Activated naive CD8-positive, alpha-beta T cell treated with anti-CD3 and anti-CD28 coated beads, Interleukin-2, amount 50 U/mL, for 24 hours (primary cell): Measurements from ENCODE around the gene ABITRAM.
"Not testable (repeated sequence)": the region's sequence is repeated elsewhere in the genome, so short reads cannot be mapped to it uniquely, and the experiment has no call there.

ENCODE experiments used
- ATAC-seq: fragments of 150-1000 bp; cut with Tn5 transposase; one replicate; pipeline ENCODE4 v1.10.0; 2021
- DNase-seq: peaks from one replicate; pipeline ENCODE4 v3.0.0; 2021
- H3K27ac Mint-ChIP-seq: one replicate; pipeline ENCODE4 v1.8.0; 2021; ENCODE audit warnings: mild to moderate bottlenecking, mixed read lengths
- H3K27me3 Mint-ChIP-seq: one replicate; pipeline ENCODE4 v1.8.0; 2021; ENCODE audit warnings: mixed read lengths
- H3K36me3 Mint-ChIP-seq: one replicate; pipeline ENCODE4 v1.8.0; 2021; ENCODE audit warnings: low read depth, mixed read lengths
- H3K4me1 Mint-ChIP-seq: one replicate; pipeline ENCODE4 v1.8.0; 2021; ENCODE audit warnings: mixed read lengths
- H3K4me3 Mint-ChIP-seq: one replicate; pipeline ENCODE4 v1.8.0; 2021; ENCODE audit warnings: mild to moderate bottlenecking, moderate library complexity, mixed read lengths
- H3K9me3 Mint-ChIP-seq: one replicate; pipeline ENCODE4 v1.8.0; 2021; ENCODE audit warnings: mixed read lengths

The ABITRAM gene

DNA sequence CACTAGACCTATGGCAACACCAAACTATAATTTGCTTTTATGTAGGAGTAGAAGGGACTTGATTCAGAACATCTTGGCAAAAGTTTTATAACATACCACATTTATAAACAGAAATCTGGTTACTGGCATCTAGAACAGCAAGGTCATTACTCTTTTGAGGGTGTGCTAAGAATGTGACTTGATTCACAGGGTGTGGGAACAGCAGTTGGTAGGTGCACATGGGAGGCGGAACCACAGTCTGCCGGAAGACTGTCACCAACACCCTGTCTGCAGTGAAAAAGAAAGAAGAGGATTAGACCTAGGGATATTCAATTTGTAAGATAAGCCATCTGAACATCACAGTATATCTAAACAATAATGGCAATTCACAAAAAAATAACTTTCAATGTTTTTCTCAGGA, 23.3 kb upstream of the ABITRAM start:
- H3K36me3 Mint-ChIP-seq: peaks cover 55% of the 10 kb centered on the region
- no peak overlapping the region for H3K27ac Mint-ChIP-seq
- DNase-seq: no peak
- H3K27me3 Mint-ChIP-seq: no peaks in the 10 kb centered on the region
- ATAC-seq: no peak
- no peaks in the 10 kb centered on the region for H3K9me3 Mint-ChIP-seq
- H3K4me3 Mint-ChIP-seq: no peak overlapping the region
- peaks cover 8% of the 10 kb centered on the region for H3K4me1 Mint-ChIP-seq

DNA sequence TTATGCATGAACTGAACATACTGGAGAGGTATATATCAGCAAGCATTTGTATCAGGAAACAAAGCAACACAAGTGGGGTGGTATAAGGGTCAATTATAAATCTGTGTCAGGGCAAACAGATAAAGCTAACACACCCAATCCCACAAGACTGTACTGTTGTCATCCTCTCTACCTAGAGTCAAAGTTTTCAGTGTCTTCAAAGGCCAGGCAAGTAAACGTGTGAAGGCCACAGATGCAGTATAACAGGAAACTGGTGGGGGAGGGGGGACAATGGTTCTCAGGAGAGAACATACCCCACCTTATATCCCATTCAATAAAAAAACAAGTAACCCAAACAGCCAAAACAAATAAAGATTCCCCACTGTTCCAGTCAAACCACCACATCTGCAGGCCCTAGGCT, 22.4 kb upstream of the ABITRAM start:
- peaks cover 8% of the 10 kb centered on the region for H3K4me1 Mint-ChIP-seq
- H3K4me3 Mint-ChIP-seq: no peak overlapping the region
- no peak for DNase-seq
- ATAC-seq: no peak
- H3K36me3 Mint-ChIP-seq: peaks cover 53% of the 10 kb centered on the region
- no peaks in the 10 kb centered on the region for H3K27me3 Mint-ChIP-seq
- H3K27ac Mint-ChIP-seq: peak overlapping the region; percentile 15
- no peaks in the 10 kb centered on the region for H3K9me3 Mint-ChIP-seq

DNA sequence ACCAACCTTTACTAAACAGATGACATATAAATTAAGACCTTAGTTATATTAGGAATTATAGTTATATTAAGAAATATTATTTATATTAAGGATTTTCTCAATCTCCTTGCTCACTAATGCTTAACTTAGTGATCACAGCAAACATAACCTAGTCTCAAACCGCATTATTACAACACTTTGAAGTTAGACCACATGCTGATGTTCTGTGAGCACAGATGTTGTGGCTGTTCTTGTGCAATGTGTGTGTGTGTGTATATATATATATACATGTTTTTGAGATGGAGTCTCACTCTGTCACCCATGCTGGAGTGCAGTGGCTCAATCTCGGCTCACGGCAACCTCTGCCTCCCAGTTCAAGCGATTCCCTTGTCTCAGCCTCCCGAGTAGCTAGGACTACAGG, 20.8 kb upstream of the ABITRAM start:
- no peak overlapping the region for H3K27ac Mint-ChIP-seq
- DNase-seq: no peak
- H3K36me3 Mint-ChIP-seq: peaks cover 50% of the 10 kb centered on the region
- no peaks in the 10 kb centered on the region for H3K27me3 Mint-ChIP-seq
- ATAC-seq: no peak
- no peaks in the 10 kb centered on the region for H3K9me3 Mint-ChIP-seq
- H3K4me3 Mint-ChIP-seq: no peak overlapping the region
- H3K4me1 Mint-ChIP-seq: peaks cover 8% of the 10 kb centered on the region

DNA sequence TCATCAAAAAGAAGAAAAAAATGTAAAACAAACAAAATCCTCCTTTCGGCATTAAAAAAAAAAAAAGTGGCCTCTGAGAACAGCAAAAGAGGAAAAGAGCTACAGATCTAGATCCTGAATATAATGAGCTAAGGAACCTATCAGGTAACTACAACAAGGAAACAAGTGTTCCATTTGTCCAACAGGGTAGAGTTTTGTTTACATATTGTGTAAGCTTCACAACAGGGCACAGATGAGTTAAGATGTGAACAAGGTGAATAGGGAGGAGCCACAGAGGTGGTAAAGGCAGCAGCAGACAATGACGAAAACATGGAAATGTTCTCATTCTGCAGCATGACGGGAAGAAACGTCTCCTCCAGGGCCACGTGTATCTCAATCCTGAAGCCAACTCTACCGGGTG, 14.7 kb upstream of the ABITRAM start:
- no peak for ATAC-seq
- DNase-seq: no peak
- Mint-ChIP-seq H3K36me3 (peaks cover 46% of the 10 kb centered on the region), H3K27me3 (no peaks in the 10 kb centered on the region), H3K4me1 (no peaks in the 10 kb centered on the region), H3K27ac (no peak overlapping the region), H3K4me3 (no peak overlapping the region), H3K9me3 (no peaks in the 10 kb centered on the region)

DNA sequence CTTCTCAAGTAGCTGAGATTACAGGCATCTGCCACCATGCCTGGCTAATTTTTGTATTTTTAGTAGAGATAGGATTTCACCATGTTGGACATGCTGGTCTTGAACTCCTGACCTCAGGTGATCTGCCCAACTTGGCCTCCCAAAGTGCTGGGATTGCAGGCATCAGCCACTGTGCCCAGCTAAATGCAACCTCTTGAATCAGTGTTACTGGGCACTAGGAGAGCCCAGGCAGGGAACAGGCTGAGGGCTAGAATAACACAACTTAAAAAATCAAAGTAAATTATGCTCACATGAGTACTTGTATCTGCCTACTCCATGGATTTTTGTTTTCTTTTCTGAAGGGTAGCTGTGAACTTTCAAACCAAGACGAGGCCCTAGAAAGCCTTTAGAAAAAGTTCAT, 13.8 kb upstream of the ABITRAM start:
- not testable (repeated sequence) for ATAC-seq, H3K4me1 Mint-ChIP-seq, H3K27ac Mint-ChIP-seq, H3K4me3 Mint-ChIP-seq, H3K27me3 Mint-ChIP-seq, DNase-seq, H3K9me3 Mint-ChIP-seq
- H3K36me3 Mint-ChIP-seq: peaks cover 53% of the 10 kb centered on the region

DNA sequence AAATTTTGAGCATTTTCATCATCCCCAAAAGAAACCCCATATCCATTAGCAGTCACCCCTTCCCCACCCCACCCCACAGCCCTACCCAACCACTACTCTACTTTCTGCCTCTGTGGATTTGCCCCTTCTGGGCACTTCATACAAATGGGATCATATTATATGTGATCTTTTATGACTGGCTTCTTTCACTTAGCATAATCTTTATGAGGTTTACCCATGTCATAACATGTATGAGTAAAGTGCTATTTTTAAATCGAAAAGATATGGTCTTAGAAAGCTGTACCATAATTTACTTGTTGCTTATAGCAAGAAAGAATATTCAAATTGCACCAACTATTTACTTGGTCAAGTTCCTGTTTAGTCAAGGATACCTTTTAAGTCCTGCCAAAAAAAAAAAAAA, 13.0 kb upstream of the ABITRAM start:
- H3K4me3 Mint-ChIP-seq: no peak overlapping the region
- ATAC-seq (no peak), DNase-seq (no peak)
- no peak overlapping the region for H3K27ac Mint-ChIP-seq
- H3K36me3 Mint-ChIP-seq: peaks cover 53% of the 10 kb centered on the region
- H3K27me3 Mint-ChIP-seq: no peaks in the 10 kb centered on the region
- H3K4me1 Mint-ChIP-seq: no peaks in the 10 kb centered on the region
- no peaks in the 10 kb centered on the region for H3K9me3 Mint-ChIP-seq

DNA sequence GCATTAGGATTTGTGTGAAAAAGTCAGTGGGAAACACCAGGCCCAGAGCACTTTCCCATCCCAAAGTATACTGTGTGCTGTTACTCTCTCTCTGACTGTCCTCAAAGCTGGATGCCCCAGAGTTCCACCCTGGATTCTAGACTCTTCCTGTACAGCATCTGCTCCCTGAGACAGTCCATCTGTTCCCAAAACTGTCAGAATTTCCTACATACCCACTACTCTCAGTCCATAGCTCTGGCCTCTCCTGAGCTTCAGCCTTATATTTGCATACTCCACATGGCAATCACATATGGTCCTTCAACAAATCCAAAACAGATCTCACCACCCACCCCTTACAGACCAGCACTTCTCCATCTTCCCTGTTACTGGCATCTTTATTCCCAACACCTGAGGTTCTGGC, 9.7 kb upstream of the ABITRAM start:
- peaks cover 56% of the 10 kb centered on the region for H3K36me3 Mint-ChIP-seq
- no peak overlapping the region for H3K27ac Mint-ChIP-seq
- DNase-seq: no peak
- no peaks in the 10 kb centered on the region for H3K27me3 Mint-ChIP-seq
- ATAC-seq: no peak
- H3K4me1 Mint-ChIP-seq: no peaks in the 10 kb centered on the region
- no peaks in the 10 kb centered on the region for H3K9me3 Mint-ChIP-seq
- H3K4me3 Mint-ChIP-seq: no peak overlapping the region

DNA sequence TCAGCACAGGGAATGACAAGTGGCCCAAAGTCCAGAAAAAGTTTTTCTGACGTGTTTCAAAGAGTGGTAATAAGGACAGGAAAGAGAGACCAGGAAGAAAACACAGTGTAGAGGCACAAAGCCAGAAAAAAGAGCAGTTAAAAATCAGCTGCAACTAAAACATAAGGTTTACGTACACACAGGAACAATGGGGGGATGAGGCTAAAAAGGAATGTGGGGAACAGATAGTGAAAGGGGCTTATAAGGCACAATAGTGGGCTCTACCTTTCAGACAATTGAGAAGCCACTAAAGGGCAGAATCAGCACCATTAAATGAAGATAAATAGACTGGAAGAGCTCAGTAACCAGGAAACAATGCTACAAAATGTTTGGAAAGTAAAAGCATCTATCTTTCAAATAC, 5.8 kb upstream of the ABITRAM start:
- DNase-seq: no peak
- Mint-ChIP-seq H3K27me3 (no peaks in the 10 kb centered on the region), H3K36me3 (peaks cover 50% of the 10 kb centered on the region), H3K4me3 (no peak overlapping the region), H3K4me1 (peaks cover 18% of the 10 kb centered on the region), H3K27ac (no peak overlapping the region), H3K9me3 (no peaks in the 10 kb centered on the region)
- ATAC-seq: no peak

DNA sequence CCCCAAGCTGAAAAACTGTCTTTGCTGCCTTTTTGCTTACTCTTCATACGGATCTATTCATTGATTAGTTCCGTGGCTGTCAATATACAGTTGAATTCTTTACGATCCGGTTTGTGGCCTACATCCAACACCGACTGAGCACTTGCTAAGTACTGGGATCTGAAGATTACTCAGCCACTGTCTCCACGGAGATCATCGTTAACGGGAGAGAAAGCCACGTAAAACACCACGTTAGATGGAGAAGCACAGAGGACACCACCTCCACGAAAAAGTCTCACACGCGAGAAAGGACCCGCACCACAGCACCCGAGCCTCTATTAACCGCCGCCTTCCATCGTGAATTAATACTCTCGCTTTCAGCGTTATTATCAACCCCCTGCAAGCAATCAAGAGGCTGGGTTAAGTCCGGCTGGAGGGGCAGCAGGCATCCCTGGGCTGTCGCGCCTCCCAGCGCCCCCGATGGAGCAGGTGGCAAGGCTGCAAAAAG, 926 bp upstream of the ABITRAM start:
- Mint-ChIP-seq H3K36me3 (peaks cover 19% of the 10 kb centered on the region), H3K27ac (peak overlapping the region; percentile 98), H3K27me3 (no peaks in the 10 kb centered on the region), H3K4me3 (peak overlapping the region; percentile 99), H3K9me3 (no peaks in the 10 kb centered on the region), H3K4me1 (peaks cover 29% of the 10 kb centered on the region)
- ATAC-seq (no peak), DNase-seq (no peak)

DNA sequence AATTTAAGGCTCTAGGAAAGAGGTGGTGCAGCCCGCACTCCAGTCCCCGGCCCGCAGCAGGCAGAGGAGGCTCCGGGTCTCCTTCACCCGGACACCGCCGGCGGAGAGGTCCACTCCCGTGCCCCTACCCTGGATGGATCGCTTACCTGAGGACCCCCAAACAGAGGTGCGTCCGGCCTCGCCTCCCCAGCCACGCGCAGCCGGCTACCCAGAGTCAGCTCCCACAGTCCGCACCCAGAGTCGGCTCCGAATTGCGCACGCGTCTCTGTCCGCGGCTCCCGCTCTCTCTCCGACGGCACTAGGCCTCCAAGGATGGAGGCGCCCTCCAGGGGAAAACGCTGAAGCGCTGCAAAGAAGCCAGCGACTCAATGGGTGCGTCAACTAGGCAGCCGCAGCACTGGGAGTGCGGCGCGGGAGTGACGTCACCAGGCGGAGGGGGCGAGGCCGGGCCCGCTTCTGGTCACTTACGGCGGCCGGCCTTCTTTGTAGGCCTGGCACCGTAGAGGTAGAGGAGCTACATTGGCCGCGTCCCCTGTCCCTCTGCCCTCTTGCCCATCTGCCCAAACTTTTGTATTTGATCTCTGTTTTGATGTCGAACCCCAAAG, 380 bp upstream of the ABITRAM start, which contains the start of gene ELP1:
Gene ELP1 (minus strand): TSS at position 407 of the 605 bp plus-strand sequence. CDS start 2,978 bp downstream, outside the sequence.
- H3K27me3 Mint-ChIP-seq: no peaks in the 10 kb centered on the region

DNA sequence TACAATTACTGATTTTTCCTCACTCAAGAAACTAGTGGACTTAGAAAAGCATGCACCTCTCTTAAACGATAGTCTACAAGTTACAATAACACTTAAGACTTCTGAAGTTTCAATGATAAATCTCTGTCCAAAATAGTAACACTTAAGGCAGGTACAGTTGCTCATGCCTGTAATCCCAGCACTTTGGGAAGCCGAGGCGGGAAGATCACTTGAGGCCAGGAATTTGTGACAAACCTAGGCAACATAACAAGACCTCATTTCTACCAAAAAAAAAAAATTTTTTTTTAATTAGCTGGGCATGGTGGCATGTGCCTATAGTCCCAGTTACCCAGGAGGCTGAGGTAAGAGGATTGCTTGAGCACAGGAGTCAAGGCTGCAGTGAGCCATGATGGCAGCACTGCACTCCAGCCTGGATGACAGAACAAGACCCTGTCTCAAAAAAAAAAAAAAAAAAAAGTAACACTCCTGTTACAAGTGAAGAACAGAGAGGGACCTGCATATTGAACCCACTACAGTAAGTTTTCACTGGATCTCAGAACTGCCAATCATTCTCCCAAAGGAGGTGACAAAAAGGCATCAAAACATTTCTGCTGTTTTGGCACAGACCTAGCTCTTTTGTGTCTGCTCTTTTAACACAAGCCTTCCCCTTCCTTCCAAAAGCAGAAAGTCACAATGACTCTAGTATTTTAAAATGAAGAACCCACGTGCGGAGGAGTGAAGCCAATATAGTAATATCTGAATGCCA, 3.5 kb downstream of the ABITRAM start:
- Mint-ChIP-seq H3K4me1 (peaks cover 17% of the 10 kb centered on the region), H3K36me3 (peaks cover 10% of the 10 kb centered on the region), H3K27me3 (no peaks in the 10 kb centered on the region), H3K4me3 (no peak overlapping the region), H3K27ac (no peak overlapping the region), H3K9me3 (no peaks in the 10 kb centered on the region)
- DNase-seq: no peak
- no peak for ATAC-seq

More for the DNA sequence above, 380 bp upstream of the ABITRAM start, which contains the start of gene ELP1:
- H3K9me3 Mint-ChIP-seq: no peaks in the 10 kb centered on the region
- peak; percentile 93 for DNase-seq
- peaks cover 29% of the 10 kb centered on the region for H3K4me1 Mint-ChIP-seq
- peak within 1 kb of the TSS; percentile 98 for H3K27ac Mint-ChIP-seq
- H3K36me3 Mint-ChIP-seq: peaks cover 15% of the 10 kb centered on the region
- ATAC-seq: peak; percentile 92
- peak within 1 kb of the TSS; percentile 99 for H3K4me3 Mint-ChIP-seq

DNA sequence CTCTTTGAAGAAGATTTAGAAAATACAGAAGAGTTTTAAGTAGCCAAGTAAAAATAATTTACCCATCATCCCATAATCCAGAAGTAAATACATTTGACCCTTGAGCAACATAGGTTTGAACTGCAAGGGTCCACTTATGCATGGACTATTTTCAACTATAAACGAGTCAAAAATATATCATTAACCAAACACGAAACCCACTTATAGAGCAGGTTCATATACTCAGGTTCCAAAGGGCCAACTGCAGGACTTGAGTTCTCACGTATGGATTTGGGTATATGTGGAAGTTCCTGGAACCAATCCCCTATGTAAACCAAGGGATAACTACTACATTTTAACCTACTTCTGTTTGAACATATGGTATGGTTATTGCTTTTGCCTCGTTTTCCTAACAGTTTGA, 5.8 kb downstream of the ABITRAM start:
- Mint-ChIP-seq H3K4me3 (no peak overlapping the region), H3K36me3 (peaks cover 5% of the 10 kb centered on the region)
- ATAC-seq: no peak

DNA sequence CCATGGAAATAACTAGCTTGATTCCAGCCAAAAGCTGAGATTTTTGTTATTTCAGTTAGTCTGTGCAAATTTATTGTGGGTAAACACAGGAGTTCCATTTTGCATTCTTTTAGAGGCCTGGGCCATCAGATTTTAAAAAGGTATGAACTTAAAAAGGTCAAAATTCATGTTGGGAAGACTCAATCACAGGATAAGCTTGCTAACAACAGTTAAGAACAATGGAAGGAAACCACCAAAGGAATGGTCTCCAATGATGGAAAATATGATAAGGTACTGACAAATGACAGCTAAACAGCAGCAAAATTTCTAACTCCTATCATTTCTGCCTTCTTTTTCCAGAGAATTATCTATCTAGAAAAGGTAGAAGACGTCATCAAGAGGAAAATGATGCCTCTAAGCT, 16.0 kb downstream of the ABITRAM start:
- no peaks in the 10 kb centered on the region for H3K27me3 Mint-ChIP-seq
- no peak for ATAC-seq
- H3K4me3 Mint-ChIP-seq: no peak overlapping the region
- no peak overlapping the region for H3K27ac Mint-ChIP-seq
- DNase-seq: no peak
- H3K9me3 Mint-ChIP-seq: no peaks in the 10 kb centered on the region
- H3K4me1 Mint-ChIP-seq: no peaks in the 10 kb centered on the region
- no peaks in the 10 kb centered on the region for H3K36me3 Mint-ChIP-seq

More for the DNA sequence above, 5.8 kb downstream of the ABITRAM start:
- Mint-ChIP-seq H3K9me3 (no peaks in the 10 kb centered on the region), H3K27me3 (no peaks in the 10 kb centered on the region), H3K27ac (peak overlapping the region; percentile 20), H3K4me1 (peaks cover 5% of the 10 kb centered on the region)
- no peak for DNase-seq

DNA sequence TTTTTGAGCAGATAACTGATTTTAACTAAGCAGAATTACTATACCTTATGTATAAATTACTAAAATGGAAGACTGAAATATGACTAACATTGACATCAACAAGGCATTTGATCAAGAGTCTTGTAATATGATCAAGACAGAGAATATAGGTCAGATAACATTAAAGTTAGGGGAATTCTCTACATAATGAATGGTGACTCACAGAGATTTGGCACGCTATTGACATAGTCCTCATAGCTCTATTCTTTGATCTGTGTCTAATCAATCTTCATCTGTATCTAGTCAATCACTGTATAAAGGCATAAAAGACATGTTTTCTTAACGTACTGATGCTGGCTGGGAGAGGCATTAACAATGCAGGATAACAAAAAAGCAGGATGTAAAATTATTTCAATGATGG, 17.4 kb downstream of the ABITRAM start:
- no peak overlapping the region for H3K27ac Mint-ChIP-seq
- no peaks in the 10 kb centered on the region for H3K4me1 Mint-ChIP-seq
- H3K27me3 Mint-ChIP-seq: no peaks in the 10 kb centered on the region
- DNase-seq (no peak), ATAC-seq (no peak)
- no peak overlapping the region for H3K4me3 Mint-ChIP-seq
- H3K36me3 Mint-ChIP-seq: no peaks in the 10 kb centered on the region
- H3K9me3 Mint-ChIP-seq: no peaks in the 10 kb centered on the region

DNA sequence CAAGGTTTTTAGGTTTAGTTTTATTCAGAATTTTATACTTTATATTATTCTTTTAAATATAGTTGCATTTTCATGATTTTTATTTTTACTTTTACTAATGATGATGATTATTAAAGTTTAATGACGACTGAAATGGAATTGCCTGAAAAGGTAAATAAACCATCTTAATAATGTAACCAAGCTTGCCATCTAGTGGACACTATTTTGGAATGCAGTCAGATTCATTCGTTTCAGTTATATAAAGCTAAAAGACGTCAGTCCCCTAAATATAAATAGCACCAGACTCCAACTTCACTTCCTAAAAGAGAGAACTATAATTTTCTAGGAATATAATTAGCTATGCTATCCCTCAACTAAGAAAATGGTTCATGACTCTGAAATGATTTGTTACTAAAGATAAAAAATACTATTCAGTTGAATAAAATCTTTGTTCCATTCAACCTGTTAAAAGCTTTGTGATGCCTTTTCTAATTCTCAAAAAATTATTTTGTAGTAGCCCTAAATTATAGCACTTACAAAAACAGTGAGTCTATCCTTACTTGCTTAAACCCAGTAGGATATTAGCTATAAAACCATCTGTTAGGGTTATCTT, 19.9 kb downstream of the ABITRAM start:
- no peak overlapping the region for H3K4me3 Mint-ChIP-seq
- no peaks in the 10 kb centered on the region for H3K9me3 Mint-ChIP-seq
- H3K36me3 Mint-ChIP-seq: peaks cover 2% of the 10 kb centered on the region
- H3K27ac Mint-ChIP-seq: no peak overlapping the region
- ATAC-seq (no peak), DNase-seq (no peak)
- no peaks in the 10 kb centered on the region for H3K4me1 Mint-ChIP-seq
- H3K27me3 Mint-ChIP-seq: no peaks in the 10 kb centered on the region
